ENCODE measurements around the gene PYCARD. TPM values are rescaled to one million over a fixed set of nuclear protein-coding genes. Genes with fewer than 3 reads are reported as not detected.

PYCARD gene
- total RNA-seq (2013; cell fraction: nucleolus; rRNA removed): 3.2 and 5.1 TPM in 2 replicates
- total RNA-seq (2014; rRNA removed) (65.7 and 81.4 TPM in 2 replicates), total RNA-seq (2014; rRNA removed; fragmentation: Illumina TruSeq; extraction: Trizol) (32.0 and 32.2 TPM in 2 replicates), total RNA-seq (2021) (59.5 and 65.7 TPM in 2 replicates), polyA plus RNA-seq (2011; rRNA removed) (11.9 and 26.9 TPM in 2 replicates), polyA plus RNA-seq (2014; fragmentation: Illumina TruSeq; extraction: Trizol) (2.0 and 18.3 TPM in 2 replicates), polyA plus RNA-seq (2014; fragmentation: Nextera tagmentation; extraction: Ambion mirVana) (10 to 100 TPM in 1 of 2 experiments, 1 to 10 TPM in 1; 5.1 to 14.9 TPM), polyA plus RNA-seq (2014; rRNA removed) (94.1 and 106 TPM in 2 replicates), polyA plus RNA-seq (2016; fragmentation: Nextera tagmentation; extraction: Ambion mirVana) (10 to 100 TPM; 61.5 to 70.9 TPM), polyA minus RNA-seq (2011; rRNA and poly(A)+ RNA removed) (8.2 and 21.7 TPM in 2 replicates), Bru-seq, nascent RNA (percentile 52 among the genes with signal in this experiment), BruChase-seq, experiment 1, labeled RNA remaining after a 6-hour chase (percentile 49 among the genes with signal in this experiment), BruChase-seq, experiment 2, labeled RNA remaining after a 2-hour chase (percentile 48 among the genes with signal in this experiment)
- polyA plus RNA-seq (2011; ENCODE audit: low read depth): 10.6 TPM
- 41.7 and 76.2 TPM in 2 replicates for polyA plus RNA-seq (2011; cell fraction: cytosol; rRNA removed)
- 43.4 and 46.9 TPM in 2 replicates for polyA plus RNA-seq (2011; cell fraction: nucleus; rRNA removed)
- polyA plus RNA-seq (2012): 34.9 and 40.3 TPM in 2 replicates
- 13.0 and 15.6 TPM in 2 replicates for polyA minus RNA-seq (2011; cell fraction: cytosol; rRNA and poly(A)+ RNA removed)
- polyA minus RNA-seq (2011; cell fraction: nucleus; rRNA and poly(A)+ RNA removed): 5.7 and 7.5 TPM in 2 replicates
- long read RNA-seq, experiment 1, transcript PYCARD-201 (3 exons, 990 nt): major isoform, 24 of 38 reads
- long read RNA-seq, experiment 1, transcript PYCARD-202 (2 exons, 696 nt): minor isoform, 12 of 38 reads
- long read RNA-seq, experiment 1, partial matches to known transcripts: 0 of 38 reads
- long read RNA-seq, experiment 1, other reads (novel, unspliced or antisense): 0 of 38 reads
- long read RNA-seq, experiment 2, transcript PYCARD-201 (3 exons, 990 nt): major isoform, 28 of 30 reads
- long read RNA-seq, experiment 2, partial matches to known transcripts: 0 of 30 reads
- long read RNA-seq, experiment 2, other reads (novel, unspliced or antisense): 1 of 30 reads

- DNase-seq (ENCODE audit: low read depth, low spot score) (no peak), ATAC-seq (peak; percentile 51), FAIRE-seq (peak; percentile 31)
- CTCF ChIA-PET: interaction anchor here (0.6 to 3.5 kb wide), 13 partner anchors 20 to 258 kb away, joined by 3 to 26 read pairs (median 4); partner anchors contain the start of genes FUS and ZNF843
- peak within 1 kb of the TSS; percentile 91 for H3K4me2 ChIP-seq (ENCODE audit: control insufficient read depth, insufficient read depth)
- peak within 1 kb of the TSS; percentile 74 for H3K9ac ChIP-seq (ENCODE audit: control insufficient read depth, insufficient read depth, low read length)
- in situ Hi-C loops (cut with MboI) (loop anchor here (5.0 to 10.0 kb wide), 2 partner anchors 240 to 672 kb away; partner anchors contain the start of genes ZNF267 and ZNF843), intact Hi-C loops (cut with micrococcal nuclease; ENCODE audit: unreplicated experiment) (loop anchor here (1.0 to 5.0 kb wide), 4 partner anchors 85 to 240 kb away; partner anchors contain the start of gene ZNF843)
- RAD21 ChIA-PET (ENCODE audit: unreplicated experiment): interaction anchor here (0.7 to 3.1 kb wide), 17 partner anchors 8 to 241 kb away, joined by 3 to 14 read pairs (median 6); partner anchors contain the start of genes FUS and ITGAX
- H3K4me3 ChIP-seq: peak within 1 kb of the TSS; percentile 86
- H3K79me2 ChIP-seq (ENCODE audit: control insufficient read depth, insufficient read depth, low read length): peaks cover 3% of the 10 kb centered on the region; the same call in 1 of the 2 replicates
- H3K27ac ChIP-seq (ENCODE audit: control insufficient read depth, insufficient read depth): peak within 1 kb of the TSS; percentile 76
- peak within 1 kb of the TSS; percentile 81 for H2AFZ ChIP-seq (ENCODE audit: control insufficient read depth, low read depth, low read length)
- peaks cover 24% of the 10 kb centered on the region for H3K4me1 ChIP-seq (ENCODE audit: control insufficient read depth, insufficient read depth, low read length)
- WGBS (ENCODE audit: insufficient coverage, insufficient replicate concordance, low lambda C conversion rate, missing lambda C conversion rate): 2% methylated on average over 55 of the region's 69 CpGs
- H3K27me3 ChIP-seq (replicated peaks in 1 of 2; ENCODE audit: control insufficient read depth in 2 of 2, insufficient read depth in 2 of 2, low read length in 1 of 2): no peaks in the 10 kb centered on the region
- no peaks in the 10 kb centered on the region for H3K9me3 ChIP-seq (replicated peaks; ENCODE audit: control insufficient read depth, insufficient read depth, low read length)
- SMC1A ChIA-PET (ENCODE audit: uncharacterized antibody, unreplicated experiment): interaction anchor here (0.6 to 2.2 kb wide), 19 partner anchors 13 to 228 kb away, joined by 3 to 14 read pairs (median 3); partner anchors contain the start of genes ITGAM, ITGAX and PYDC1
- no peaks in the 10 kb centered on the region for H4K20me1 ChIP-seq (ENCODE audit: control insufficient read depth, insufficient read depth)
- POLR2A ChIA-PET: interaction anchor here (0.7 to 3.5 kb wide), 13 partner anchors 9 to 151 kb away, joined by 3 to 26 read pairs (median 4); partner anchors contain the start of genes FUS, ITGAM and KAT8
- no TSS peak for BruUV-seq (replicated peaks)
- H3K36me3 ChIP-seq (ENCODE audit: control insufficient read depth in 2 of 2, insufficient read depth in 2 of 2, low read length in 1 of 2): peaks cover 0 to 4% of the 10 kb centered on the region in 2 experiments; a peak in 2 of 4 replicates
- TF ChIP-seq CBX5 (IDR thresholded peaks at IDR 0.05; ENCODE audit: low read depth): no peak
- TF ChIP-seq ZBTB4 (CRISPR knock-in tag; IDR thresholded peaks at IDR 0.05): no peak
- TF ChIP-seq IRF4 (IDR thresholded peaks at IDR 0.05; ENCODE audit: low read depth, low read length): 0 out of 2 replicates have a peak, but pooled peaks have one; percentile 10
- TF ChIP-seq ETV6 (conservative IDR thresholded peaks at IDR 0.05 in 1 of 2, IDR thresholded peaks at IDR 0.05 in 1 of 2; ENCODE audit: borderline replicate concordance in 1 of 2, low read depth in 1 of 2): no peak
- no peak for TF ChIP-seq TCF7 (IDR thresholded peaks at IDR 0.05; ENCODE audit: borderline replicate concordance)
- no peak for TF ChIP-seq RELB (IDR thresholded peaks at IDR 0.05; ENCODE audit: low read depth)
- no peak for TF ChIP-seq ESRRA (IDR thresholded peaks at IDR 0.05; ENCODE audit: low read length)
- TF ChIP-seq RUNX3 (IDR thresholded peaks at IDR 0.05; ENCODE audit: low read length): no peak; the same call in 1 of the 2 replicates
- TF ChIP-seq NBN (IDR thresholded peaks at IDR 0.05): no peak
- TF ChIP-seq RAD21 (IDR thresholded peaks at IDR 0.05; ENCODE audit: insufficient read depth, low read depth, low read length): no peak
- TF ChIP-seq MTA3 (IDR thresholded peaks at IDR 0.05; ENCODE audit: borderline replicate concordance, low read length): no peak; the same call in 1 of the 2 replicates
- TF ChIP-seq NR2C1 (IDR thresholded peaks at IDR 0.05): no peak
Measured at GRCh38 chr16:31202414-31203375, at the start of gene PYCARD. Gene PYCARD (minus strand): TSS chr16:31202760. CDS start chr16:31202690, 70 bp downstream.
